ENCODE results near the gene THBD. TPM values are rescaled to one million over a fixed set of nuclear protein-coding genes. Genes with fewer than 3 reads are reported as not detected.

The THBD gene, protein sequence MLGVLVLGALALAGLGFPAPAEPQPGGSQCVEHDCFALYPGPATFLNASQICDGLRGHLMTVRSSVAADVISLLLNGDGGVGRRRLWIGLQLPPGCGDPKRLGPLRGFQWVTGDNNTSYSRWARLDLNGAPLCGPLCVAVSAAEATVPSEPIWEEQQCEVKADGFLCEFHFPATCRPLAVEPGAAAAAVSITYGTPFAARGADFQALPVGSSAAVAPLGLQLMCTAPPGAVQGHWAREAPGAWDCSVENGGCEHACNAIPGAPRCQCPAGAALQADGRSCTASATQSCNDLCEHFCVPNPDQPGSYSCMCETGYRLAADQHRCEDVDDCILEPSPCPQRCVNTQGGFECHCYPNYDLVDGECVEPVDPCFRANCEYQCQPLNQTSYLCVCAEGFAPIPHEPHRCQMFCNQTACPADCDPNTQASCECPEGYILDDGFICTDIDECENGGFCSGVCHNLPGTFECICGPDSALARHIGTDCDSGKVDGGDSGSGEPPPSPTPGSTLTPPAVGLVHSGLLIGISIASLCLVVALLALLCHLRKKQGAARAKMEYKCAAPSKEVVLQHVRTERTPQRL
- total RNA-seq (2021), result 0.15 and 0.28 TPM in 2 replicates
- long read RNA-seq, full-length matches to known transcripts, result 1 of 1 reads
- long read RNA-seq, partial matches to known transcripts, result 0 of 1 reads
- long read RNA-seq, other reads (novel, unspliced or antisense), result 0 of 1 reads

DNA sequence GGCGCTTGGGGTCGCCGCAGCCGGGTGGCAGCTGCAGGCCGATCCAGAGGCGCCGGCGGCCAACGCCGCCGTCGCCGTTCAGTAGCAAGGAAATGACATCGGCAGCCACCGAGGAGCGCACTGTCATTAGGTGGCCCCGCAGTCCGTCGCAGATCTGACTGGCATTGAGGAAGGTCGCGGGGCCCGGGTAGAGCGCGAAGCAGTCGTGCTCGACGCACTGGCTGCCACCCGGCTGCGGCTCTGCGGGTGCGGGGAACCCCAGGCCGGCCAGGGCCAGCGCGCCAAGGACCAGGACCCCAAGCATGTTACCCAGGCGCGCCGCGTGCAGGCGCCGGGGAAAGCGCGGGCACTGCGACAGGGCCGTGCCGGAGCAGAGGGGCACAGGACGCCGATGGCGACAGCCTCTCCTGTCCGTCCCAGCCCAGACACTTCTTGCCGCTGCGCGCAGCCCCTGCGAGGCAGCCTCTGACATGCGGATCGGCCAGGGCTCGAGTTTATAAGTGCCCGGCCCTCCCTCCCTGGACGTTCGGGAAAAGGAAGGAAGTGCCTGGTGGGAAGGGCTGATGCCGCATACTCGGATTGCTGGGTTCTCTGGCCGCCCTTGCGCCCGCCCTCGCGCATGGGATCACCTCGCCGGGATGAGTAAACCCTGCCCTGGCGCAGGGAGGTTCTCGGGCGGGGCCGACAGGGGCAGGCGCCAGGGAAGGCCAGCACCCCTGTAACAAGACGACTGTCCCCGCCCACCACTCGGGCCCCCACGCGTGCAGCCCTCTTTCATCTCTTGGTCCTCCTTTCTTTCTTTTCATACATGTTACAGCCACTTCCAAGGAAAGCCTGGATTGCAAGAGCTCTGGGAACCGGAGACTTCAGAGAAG lies at the start of gene THBD:
TSS of gene THBD (minus strand) at position 472 of the 875 bp plus-strand sequence. CDS start at position 304, 168 bp downstream.
- peak within 1 kb of the TSS; percentile 81 to 87 for H3K4me3 Mint-ChIP-seq
- Histone ChIP-seq H4K91ac (ENCODE audit: insufficient read length, low read depth, low read length) (no peak within 1 kb of the TSS), H2BK5ac (ENCODE audit: insufficient read length, low read length) (no peak within 1 kb of the TSS), H3K18ac (ENCODE audit: insufficient read length, low read depth, low read length) (no peak within 1 kb of the TSS), H3K4ac (ENCODE audit: low read depth, low read length) (no peak within 1 kb of the TSS), H2BK20ac (ENCODE audit: low read depth, low read length, poor library complexity, severe bottlenecking) (no peak within 1 kb of the TSS), H3K27ac (ENCODE audit: insufficient read length, low read depth, low read length) (no peak within 1 kb of the TSS), H3K27me3 (ENCODE audit: insufficient read depth, low read length) (peaks cover 26% of the 10 kb centered on the region; the same call in 1 of the 2 replicates), H4K20me1 (ENCODE audit: control insufficient read depth, insufficient read depth, insufficient read length) (no peaks in the 10 kb centered on the region), H4K5ac (ENCODE audit: insufficient read length, low read depth, low read length) (no peak within 1 kb of the TSS), H3K4me2 (ENCODE audit: insufficient read depth, insufficient read length, low read length) (peak within 1 kb of the TSS; percentile 66), H3K23me2 (ENCODE audit: insufficient read length, low read depth, low read length, poor library complexity, severe bottlenecking) (peaks cover 24% of the 10 kb centered on the region), H3K9ac (ENCODE audit: extremely low read depth, insufficient read length, low read length) (no peak within 1 kb of the TSS), H2BK120ac (ENCODE audit: low read depth, low read length, poor library complexity, severe bottlenecking) (no peak within 1 kb of the TSS), H3K79me2 (ENCODE audit: insufficient read depth, low read length) (no peaks in the 10 kb centered on the region), H3K23ac (ENCODE audit: insufficient read length, low read depth, low read length) (no peak within 1 kb of the TSS), H3K14ac (ENCODE audit: insufficient read depth, low read length) (no peak within 1 kb of the TSS; the same call in 1 of the 2 replicates), H3K4me1 (ENCODE audit: insufficient read depth, low read length) (0 out of 2 replicates have a peak, but pooled peaks cover 3% of the 10 kb centered on the region), H2AFZ (ENCODE audit: low read length) (no peak within 1 kb of the TSS), H3K9me3 (ENCODE audit: control insufficient read depth, low read depth, low read length) (no peaks in the 10 kb centered on the region), H2BK12ac (ENCODE audit: insufficient read length, low read depth, low read length) (no peak within 1 kb of the TSS), H4K8ac (replicated peaks; ENCODE audit: insufficient read length, low read depth, low read length) (no peak within 1 kb of the TSS), H3K79me1 (ENCODE audit: insufficient read depth, low read depth, low read length, poor library complexity, severe bottlenecking) (no peaks in the 10 kb centered on the region), H3K56ac (ENCODE audit: insufficient read length, low read depth, low read length) (no peak within 1 kb of the TSS), H3T11ph (ENCODE audit: low read length) (no peak within 1 kb of the TSS), H2BK15ac (ENCODE audit: low read depth, low read length) (no peak within 1 kb of the TSS), H2AK5ac (ENCODE audit: insufficient read length, low read length) (no peak within 1 kb of the TSS)
- H3K9me3 Mint-ChIP-seq, result peaks cover 2 to 4% of the 10 kb centered on the region in 2 experiments; a peak in 2 of 5 replicates
- peak; percentile 71 for DNase-seq
- H3K4me1 Mint-ChIP-seq, result peaks cover 16 to 27% of the 10 kb centered on the region in 2 experiments
- H3K27ac Mint-ChIP-seq, result no peak within 1 kb of the TSS
- peaks cover 97% of the 10 kb centered on the region for H3K27me3 Mint-ChIP-seq (ENCODE audit: low read depth)
- peaks cover 0 to 3% (median 1%) of the 10 kb centered on the region in 3 experiments; a peak in 2 of 7 replicates for H3K36me3 Mint-ChIP-seq (ENCODE audit: insufficient read depth in 1 of 3, low read depth in 3 of 3)
- TF ChIP-seq, protein P1, sequence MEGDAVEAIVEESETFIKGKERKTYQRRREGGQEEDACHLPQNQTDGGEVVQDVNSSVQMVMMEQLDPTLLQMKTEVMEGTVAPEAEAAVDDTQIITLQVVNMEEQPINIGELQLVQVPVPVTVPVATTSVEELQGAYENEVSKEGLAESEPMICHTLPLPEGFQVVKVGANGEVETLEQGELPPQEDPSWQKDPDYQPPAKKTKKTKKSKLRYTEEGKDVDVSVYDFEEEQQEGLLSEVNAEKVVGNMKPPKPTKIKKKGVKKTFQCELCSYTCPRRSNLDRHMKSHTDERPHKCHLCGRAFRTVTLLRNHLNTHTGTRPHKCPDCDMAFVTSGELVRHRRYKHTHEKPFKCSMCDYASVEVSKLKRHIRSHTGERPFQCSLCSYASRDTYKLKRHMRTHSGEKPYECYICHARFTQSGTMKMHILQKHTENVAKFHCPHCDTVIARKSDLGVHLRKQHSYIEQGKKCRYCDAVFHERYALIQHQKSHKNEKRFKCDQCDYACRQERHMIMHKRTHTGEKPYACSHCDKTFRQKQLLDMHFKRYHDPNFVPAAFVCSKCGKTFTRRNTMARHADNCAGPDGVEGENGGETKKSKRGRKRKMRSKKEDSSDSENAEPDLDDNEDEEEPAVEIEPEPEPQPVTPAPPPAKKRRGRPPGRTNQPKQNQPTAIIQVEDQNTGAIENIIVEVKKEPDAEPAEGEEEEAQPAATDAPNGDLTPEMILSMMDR (conservative IDR thresholded peaks at IDR 0.05), result no peak
- WGBS (ENCODE audit: extremely low coverage, insufficient read length, low lambda C conversion rate), result no CpG with 5 or more reads among the region's 79 CpGs
